GM21723 (cell line): ENCODE results near the gene SEMA5B.

Experiments
- ATAC-seq: cut with Tn5 transposase; IDR thresholded peaks from one replicate; pipeline ENCODE4 v1.9.1; 2021; ENCODE audit warnings: mild to moderate bottlenecking, moderate library complexity; ENCODE audit not compliant: unreplicated experiment

The SEMA5B gene

DNA sequence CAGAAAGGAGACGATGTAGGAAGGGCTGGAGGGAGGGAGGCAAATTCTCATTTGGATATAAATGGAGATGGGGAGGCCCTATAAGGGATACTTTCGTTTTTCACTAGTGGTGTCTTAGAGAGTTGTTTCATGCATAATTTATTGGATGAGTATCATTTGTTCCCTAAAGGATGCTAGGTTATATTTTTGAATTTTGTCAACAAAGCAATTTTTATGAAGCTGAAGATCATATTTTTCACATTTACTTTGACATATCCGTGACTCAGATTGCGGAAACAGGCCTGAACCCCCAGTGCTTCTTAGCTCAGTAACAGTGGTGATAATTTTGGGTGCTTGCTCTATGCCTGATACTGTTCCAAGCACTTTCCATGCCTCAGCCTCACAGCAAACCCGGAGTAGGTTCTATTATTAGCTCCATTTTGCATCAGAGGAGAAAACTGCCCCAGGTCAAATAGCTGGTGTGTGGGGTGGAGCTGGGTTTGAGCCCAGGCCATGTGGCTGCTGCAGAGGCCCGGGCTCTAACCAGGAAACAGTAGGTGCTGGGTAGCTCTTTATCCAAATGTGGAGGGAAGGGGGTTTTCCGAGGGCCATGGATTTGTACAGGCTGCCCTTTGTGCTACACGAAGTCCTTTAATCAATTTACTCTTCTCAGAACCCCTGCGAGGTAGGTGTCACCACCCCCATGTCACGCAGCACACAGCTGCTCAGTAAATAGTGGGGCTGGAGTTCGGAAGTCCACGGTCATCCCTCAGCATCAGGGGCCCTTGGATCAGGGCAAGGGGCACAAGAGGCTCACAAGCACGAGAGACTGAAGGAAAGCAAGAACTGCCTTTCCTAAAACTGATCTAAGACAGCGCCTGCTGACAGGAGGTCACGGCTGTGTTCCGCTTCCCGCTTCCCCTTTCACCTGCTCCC, 133.6 kb downstream of the SEMA5B start:
- ATAC-seq, result no peak

DNA sequence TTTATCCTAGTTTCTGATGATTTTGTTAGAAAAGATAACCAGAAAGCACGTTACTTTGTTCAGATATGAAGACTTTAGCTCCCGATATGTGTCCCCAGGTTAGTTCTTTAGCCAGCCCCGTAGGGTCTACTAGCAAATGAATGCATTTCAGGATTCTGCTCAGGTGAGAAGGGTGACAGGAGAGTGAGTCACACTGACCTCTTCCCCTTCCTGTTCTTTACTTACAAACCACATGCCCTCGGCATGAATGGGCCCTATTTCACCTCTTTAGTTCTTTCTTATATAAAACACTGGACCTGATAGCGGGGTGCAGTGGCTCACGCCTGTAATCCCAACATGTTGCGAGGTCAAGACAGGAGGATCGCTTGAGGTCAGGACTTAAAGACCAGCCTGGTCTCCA, 134.3 kb downstream of the SEMA5B start:
- ATAC-seq, result no peak

GRCh38 chr3:122892118-122892960, 135.2 kb downstream of the SEMA5B start:
- no peak for ATAC-seq

GRCh38 chr3:122890720-122891220, 136.8 kb downstream of the SEMA5B start:
- ATAC-seq, result no peak

- ATAC-seq, result no peak
These were observed 137.4 kb downstream of the SEMA5B start for GRCh38 chr3:122890077-122890719.

DNA sequence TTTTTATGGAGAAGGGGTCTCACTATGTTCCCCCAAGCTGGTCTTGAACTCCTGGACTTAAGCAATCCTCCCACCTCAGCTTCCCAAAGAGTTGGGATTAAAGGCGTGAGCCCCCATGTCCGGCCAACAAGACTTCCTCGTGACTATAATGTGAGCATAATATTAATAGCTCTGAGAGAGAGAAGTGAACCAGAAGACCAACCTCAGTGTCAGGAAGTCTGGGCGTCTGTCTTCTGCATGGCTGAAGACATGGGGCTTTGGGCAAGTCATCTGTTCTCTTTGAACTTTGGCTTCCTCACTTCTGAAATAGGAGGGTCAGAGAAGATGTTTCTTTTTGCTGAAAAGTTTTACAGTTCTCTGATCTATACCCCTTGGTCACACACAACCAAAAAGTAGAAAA, 140.6 kb downstream of the SEMA5B start:
- no peak for ATAC-seq

DNA sequence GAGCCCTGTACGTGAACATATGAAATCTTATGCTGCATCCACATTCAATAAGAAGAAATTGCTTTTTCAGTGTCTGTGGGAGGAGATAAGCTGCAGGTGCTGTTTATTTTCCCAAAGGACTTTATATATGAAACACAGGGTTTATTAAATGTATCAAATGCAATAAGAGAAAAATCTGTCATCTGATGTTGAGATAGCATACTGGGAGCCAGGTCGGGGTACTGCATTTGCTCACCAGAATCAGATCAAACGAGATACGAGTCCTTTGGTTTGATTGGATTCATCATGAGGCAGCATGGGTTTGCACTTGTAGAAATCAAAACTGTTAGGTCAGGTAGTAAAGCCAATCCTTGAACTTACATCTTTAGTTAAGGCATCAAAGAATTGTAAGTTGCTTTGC, 141.3 kb downstream of the SEMA5B start:
- ATAC-seq, result no peak

- ATAC-seq, result no peak
These were observed 145.1 kb downstream of the SEMA5B start for GRCh38 chr3:122882361-122882947.

GRCh38 chr3:122880624-122881023, 146.9 kb downstream of the SEMA5B start:
- no peak for ATAC-seq

- no peak for ATAC-seq
These were observed 147.4 kb downstream of the SEMA5B start for GRCh38 chr3:122880173-122880572.

DNA sequence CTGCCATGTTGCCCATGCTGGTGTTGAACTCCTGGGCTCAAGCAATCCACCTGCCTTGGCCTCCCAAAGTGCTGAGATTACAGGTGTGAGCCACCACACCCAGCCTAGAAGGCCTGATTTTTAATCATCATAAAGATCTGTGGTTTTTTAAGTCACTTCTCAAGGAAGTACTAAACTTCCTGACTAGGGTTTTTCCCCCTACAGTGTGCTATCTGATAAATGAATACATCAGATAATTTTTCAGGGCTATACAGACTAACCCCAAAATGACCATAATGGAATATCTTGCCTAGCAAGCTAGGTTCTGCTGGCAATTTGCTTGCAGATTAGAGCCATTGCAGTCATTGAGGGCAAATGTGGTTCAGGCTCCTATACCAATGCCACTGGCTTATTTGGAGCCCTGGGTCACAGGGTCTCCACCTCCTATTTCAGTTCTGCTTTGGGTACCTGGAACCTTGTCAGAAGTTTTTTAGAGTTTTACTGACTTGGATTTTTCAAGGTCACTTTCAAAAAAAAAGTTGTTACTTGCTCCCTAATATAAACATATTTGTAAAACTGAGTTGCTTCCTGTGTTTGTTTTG, 151.9 kb downstream of the SEMA5B start:
- ATAC-seq, result no peak

DNA sequence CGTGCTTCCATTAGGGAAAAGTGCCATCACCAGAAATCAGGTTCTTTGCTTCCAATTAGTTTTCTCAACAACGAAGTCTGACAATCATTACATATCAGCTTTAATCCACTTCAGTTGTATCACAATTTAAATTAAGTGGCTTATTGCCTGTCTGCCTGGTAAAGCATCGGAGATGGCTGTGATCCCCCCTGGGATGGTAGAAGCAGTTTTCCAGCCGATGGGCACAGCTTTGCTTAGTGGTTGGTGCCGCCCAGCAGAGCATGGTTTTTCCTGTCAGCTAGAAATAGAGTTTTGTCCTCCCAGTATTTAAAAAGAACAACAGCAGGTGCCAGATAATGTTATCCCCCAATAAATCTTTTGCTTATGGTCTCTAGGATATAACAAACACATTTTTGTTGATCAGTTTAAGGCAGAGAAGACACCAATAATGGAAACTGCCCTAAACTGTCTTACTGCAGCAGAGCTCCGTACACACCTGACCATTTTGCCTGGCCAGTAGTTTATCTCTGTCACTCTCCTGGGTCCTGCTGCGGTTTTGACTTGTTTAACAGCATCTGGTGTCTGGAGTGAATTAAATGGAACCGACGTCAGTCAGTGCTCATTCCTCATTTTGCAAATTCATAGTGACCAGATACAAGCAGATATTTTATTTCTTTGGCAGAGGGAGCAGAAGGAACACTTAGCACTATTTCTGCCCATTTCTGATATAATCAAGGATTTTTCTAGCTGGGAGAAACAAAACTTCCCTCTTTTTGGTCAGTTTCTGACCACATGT, 153.6 kb downstream of the SEMA5B start:
- ATAC-seq, result no peak

GRCh38 chr3:122868322-122868721, 159.2 kb downstream of the SEMA5B start:
- no peak for ATAC-seq

DNA sequence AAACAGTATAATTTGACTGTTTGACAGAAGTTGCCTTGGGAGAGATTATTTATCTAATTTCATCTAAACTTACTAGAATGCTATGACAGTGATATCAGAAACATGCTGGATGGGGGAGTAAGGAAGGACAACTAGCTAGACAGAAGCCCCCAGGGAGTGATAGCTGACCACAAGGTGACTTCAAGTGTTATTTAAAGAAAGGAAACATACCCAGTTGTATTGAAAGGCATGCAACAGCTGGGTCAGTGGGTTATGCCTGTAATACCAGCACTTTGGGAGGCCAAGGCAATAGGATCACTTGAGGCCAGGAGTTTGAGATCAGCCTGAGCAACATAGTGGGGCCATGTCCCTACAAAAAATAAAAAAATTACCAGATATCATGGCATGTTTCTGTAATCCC, 163.1 kb downstream of the SEMA5B start:
- no peak for ATAC-seq

- no peak for ATAC-seq
These were observed 165.2 kb downstream of the SEMA5B start for GRCh38 chr3:122862381-122862780.
